ENCODE data around the gene ABCD1. TPM values are rescaled to one million over a fixed set of nuclear protein-coding genes. Genes with fewer than 3 reads are reported as not detected.
A peak's percentile ranks its signal among the peaks of the same experiment; 100 is the strongest.
"Not testable (repeated sequence)": the region's sequence is repeated elsewhere in the genome, so short reads cannot be mapped to it uniquely, and the experiment has no call there.

ABCD1 gene
- polyA plus RNA-seq, 1 donor, result 13.4 TPM

DNA sequence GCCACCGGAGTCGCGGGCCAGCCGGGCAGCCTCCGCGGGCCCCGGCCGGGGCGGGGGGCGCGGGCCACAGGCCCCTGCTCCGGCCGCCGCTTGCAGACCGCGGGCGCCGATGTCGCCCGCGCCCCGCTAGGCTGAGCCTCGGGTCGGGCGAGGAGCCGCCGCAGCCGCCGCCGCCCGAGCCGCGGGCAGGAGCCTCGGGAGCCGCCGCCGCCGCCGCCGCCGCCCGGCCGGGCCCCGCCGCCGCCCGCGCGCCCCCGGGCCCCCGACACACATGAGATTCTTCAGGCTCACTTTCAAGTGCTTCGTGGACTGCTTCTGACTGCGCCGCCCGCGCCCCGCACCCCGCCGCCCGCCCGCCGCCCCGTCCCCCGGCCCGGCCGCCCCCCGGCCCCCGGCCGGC lies 36.6 kb upstream of the ABCD1 start:
- Histone ChIP-seq H3K36me3 (ENCODE audit: control insufficient read depth, insufficient read depth, low read length) (peaks cover 15% of the 10 kb centered on the region), H3K9me3 (ENCODE audit: control insufficient read depth, low read depth, low read length) (no peaks in the 10 kb centered on the region), H3K27me3 (ENCODE audit: control insufficient read depth, insufficient read depth, low read length) (no peaks in the 10 kb centered on the region), H3K4me3 (ENCODE audit: low read length) (no peak overlapping the region), H3K4me1 (ENCODE audit: control insufficient read depth, insufficient read depth, low read length) (peaks cover 38% of the 10 kb centered on the region), H3K27ac (ENCODE audit: low read length) (no peak overlapping the region)
- WGBS (ENCODE audit: insufficient coverage, low lambda C conversion rate), result no CpG with 5 or more reads among the region's 69 CpGs
- DNase-seq, result no peak

DNA sequence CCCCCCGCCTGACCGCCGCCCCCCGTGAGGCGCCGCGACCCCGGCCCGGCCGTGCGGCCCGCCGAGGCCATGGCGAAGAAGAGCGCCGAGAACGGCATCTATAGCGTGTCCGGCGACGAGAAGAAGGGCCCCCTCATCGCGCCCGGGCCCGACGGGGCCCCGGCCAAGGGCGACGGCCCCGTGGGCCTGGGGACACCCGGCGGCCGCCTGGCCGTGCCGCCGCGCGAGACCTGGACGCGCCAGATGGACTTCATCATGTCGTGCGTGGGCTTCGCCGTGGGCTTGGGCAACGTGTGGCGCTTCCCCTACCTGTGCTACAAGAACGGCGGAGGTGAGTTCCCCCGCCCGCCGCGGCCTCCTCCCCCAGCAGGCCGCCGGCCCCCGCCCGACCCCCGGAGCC lies 36.1 kb upstream of the ABCD1 start:
- Histone ChIP-seq H3K36me3 (ENCODE audit: control insufficient read depth, insufficient read depth, low read length) (peaks cover 15% of the 10 kb centered on the region), H3K4me1 (ENCODE audit: control insufficient read depth, insufficient read depth, low read length) (peaks cover 38% of the 10 kb centered on the region), H3K27me3 (ENCODE audit: control insufficient read depth, insufficient read depth, low read length) (no peaks in the 10 kb centered on the region), H3K4me3 (ENCODE audit: low read length) (peak overlapping the region; percentile 28), H3K9me3 (ENCODE audit: control insufficient read depth, low read depth, low read length) (no peaks in the 10 kb centered on the region), H3K27ac (ENCODE audit: low read length) (no peak overlapping the region)
- no peak for DNase-seq
- no CpG with 5 or more reads among the region's 57 CpGs for WGBS (ENCODE audit: insufficient coverage, low lambda C conversion rate)

DNA sequence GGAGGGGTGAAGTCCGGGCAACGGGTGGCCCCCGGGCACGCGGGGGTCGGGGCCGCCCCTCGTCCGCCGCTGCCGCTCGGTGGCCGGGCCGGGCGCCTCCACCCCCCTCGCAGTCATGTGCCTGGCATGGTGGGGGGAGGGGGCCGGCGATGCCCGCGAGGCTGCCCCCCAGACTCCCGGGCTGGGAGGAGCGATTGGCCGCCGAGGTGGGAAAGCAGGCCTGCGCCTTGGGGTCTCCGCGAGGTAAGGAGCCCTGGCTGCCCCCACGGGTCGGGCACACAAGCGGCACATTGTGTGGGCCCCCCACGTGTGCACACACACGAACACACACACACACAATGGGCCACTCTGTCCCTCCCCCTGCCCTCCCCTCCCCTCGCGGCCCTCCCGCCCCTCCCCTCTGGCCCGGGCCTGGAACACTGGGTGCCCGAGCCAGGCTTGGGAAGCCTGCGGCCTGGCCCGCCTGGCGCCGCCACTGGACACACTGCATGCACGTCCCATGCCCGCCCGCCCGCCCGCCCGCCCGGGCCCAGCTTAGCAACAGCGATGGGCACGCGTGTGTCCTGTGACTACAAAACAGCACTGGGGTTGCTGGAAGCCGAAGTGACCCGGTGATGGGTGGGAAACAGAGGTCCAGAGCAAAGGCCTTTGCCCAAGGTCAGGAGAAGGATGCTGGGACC lies 35.6 kb upstream of the ABCD1 start:
- no CpG with 5 or more reads among the region's 53 CpGs for WGBS (ENCODE audit: insufficient coverage, low lambda C conversion rate)
- H3K9me3 ChIP-seq (ENCODE audit: control insufficient read depth, low read depth, low read length), result no peaks in the 10 kb centered on the region
- peak overlapping the region; percentile 24 for H3K27ac ChIP-seq (ENCODE audit: low read length)
- peaks cover 38% of the 10 kb centered on the region for H3K4me1 ChIP-seq (ENCODE audit: control insufficient read depth, insufficient read depth, low read length)
- peak in 1 of 2 donors; percentile 20 for DNase-seq
- H3K27me3 ChIP-seq (ENCODE audit: control insufficient read depth, insufficient read depth, low read length), result no peaks in the 10 kb centered on the region
- H3K36me3 ChIP-seq (ENCODE audit: control insufficient read depth, insufficient read depth, low read length), result peaks cover 15% of the 10 kb centered on the region
- peak overlapping the region; percentile 47 for H3K4me3 ChIP-seq (ENCODE audit: low read length)

DNA sequence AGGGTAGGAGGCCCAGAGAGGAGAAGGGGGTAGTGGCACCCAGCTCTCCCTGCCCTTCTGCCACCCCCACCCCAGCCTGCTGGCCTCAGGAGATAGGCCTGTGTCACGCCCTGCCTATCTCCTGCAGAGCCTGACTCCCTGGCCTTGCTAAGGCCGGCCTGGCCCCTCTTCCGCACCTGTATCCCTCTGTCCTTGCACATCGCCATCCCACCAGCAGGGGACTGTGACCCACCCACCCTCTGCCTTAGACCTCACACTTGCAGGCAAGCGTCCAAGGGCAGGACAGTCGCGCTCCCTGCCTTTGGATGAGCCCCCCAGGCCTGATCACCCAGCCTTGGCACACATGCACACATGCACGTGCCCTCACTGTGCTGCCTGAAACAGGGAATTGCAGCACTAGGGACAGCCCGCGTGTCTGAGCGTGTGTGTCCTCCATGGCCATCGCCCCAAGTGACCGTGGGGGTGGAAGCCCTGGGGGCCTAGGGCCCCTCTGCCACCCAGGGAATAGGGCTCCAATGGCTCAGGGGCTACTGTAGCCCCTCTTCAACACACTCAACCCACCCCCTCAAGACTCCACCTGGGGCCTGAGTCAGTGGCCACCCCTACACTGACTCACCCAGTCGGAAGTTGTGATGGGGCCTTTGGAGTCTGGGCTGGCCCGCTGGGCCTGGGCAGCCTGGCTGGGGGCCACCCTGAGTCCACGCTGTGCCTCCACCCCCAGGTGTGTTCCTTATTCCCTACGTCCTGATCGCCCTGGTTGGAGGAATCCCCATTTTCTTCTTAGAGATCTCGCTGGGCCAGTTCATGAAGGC lies 34.8 kb upstream of the ABCD1 start:
- Histone ChIP-seq H3K27ac (ENCODE audit: low read length) (peak overlapping the region; percentile 24), H3K9me3 (ENCODE audit: control insufficient read depth, low read depth, low read length) (no peaks in the 10 kb centered on the region), H3K27me3 (ENCODE audit: control insufficient read depth, insufficient read depth, low read length) (no peaks in the 10 kb centered on the region), H3K36me3 (ENCODE audit: control insufficient read depth, insufficient read depth, low read length) (peaks cover 16% of the 10 kb centered on the region), H3K4me1 (ENCODE audit: control insufficient read depth, insufficient read depth, low read length) (peaks cover 33% of the 10 kb centered on the region), H3K4me3 (ENCODE audit: low read length) (peak overlapping the region; percentile 47)
- WGBS (ENCODE audit: insufficient coverage, low lambda C conversion rate), result no CpG with 5 or more reads among the region's 19 CpGs
- DNase-seq, result peak in 1 of 2 donors; percentile 32

DNA sequence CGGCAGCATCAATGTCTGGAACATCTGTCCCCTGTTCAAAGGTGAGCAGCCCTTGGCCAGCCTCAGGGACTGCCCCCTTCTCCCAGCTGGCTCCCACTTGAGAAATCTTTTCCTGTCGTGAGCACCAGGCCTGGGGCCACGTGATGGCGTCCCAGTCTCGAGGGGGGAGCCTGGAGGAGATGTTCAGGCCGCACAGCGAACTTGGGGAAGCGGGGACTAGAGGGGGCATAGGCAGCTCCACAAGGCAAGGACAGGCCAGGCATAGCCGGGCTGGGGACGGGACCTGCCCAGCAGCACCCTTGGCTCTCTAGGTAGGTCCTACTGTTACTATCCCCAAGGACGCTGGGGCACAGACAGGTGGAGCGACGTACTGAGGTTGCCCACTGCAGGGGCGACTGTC lies 34.2 kb upstream of the ABCD1 start:
- Histone ChIP-seq H3K4me1 (ENCODE audit: control insufficient read depth, insufficient read depth, low read length) (peaks cover 27% of the 10 kb centered on the region), H3K9me3 (ENCODE audit: control insufficient read depth, low read depth, low read length) (no peaks in the 10 kb centered on the region), H3K4me3 (ENCODE audit: low read length) (peak overlapping the region; percentile 47), H3K27me3 (ENCODE audit: control insufficient read depth, insufficient read depth, low read length) (no peaks in the 10 kb centered on the region), H3K36me3 (ENCODE audit: control insufficient read depth, insufficient read depth, low read length) (peaks cover 19% of the 10 kb centered on the region), H3K27ac (ENCODE audit: low read length) (peak overlapping the region; percentile 24)
- no peak for DNase-seq
- whole genome bisulfite sequencing (ENCODE audit: insufficient coverage, low lambda C conversion rate), result no CpG with 5 or more reads among the region's 14 CpGs

DNA sequence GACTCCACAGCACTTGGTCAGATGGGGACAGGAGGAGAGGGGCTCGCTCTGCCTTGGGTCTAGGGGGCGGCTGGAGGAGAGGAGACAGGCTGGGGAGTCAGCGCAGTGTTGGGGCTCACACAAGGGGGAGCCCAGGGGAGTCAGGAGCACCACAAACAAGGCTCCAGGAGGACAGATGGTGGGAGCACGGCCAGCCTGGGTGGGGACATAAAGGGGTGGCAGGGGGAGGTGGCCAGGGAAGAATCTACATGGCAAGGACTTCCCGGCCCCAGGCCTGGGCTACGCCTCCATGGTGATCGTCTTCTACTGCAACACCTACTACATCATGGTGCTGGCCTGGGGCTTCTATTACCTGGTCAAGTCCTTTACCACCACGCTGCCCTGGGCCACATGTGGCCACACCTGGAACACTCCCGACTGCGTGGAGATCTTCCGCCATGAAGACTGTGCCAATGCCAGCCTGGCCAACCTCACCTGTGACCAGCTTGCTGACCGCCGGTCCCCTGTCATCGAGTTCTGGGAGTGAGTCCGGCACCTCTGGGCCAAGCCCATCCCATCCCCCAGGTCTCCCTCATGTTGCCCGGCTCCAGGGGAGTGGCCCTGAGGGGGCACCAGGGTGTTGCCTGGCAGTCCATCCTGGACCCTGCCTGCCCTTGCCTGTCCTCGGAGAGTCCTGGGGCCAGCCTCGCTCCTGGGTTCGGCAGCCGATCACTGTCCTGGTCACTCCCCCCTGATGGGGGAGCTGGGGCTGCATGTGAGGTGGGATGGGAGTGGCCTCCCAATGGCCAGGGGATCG lies 33.4 kb upstream of the ABCD1 start:
- peaks cover 19% of the 10 kb centered on the region for H3K4me1 ChIP-seq (ENCODE audit: control insufficient read depth, insufficient read depth, low read length)
- no CpG with 5 or more reads among the region's 21 CpGs for WGBS (ENCODE audit: insufficient coverage, low lambda C conversion rate)
- H3K36me3 ChIP-seq (ENCODE audit: control insufficient read depth, insufficient read depth, low read length), result peaks cover 23% of the 10 kb centered on the region
- not testable (repeated sequence) for H3K27me3 ChIP-seq (ENCODE audit: control insufficient read depth, insufficient read depth, low read length); DNase-seq; H3K4me3 ChIP-seq (ENCODE audit: low read length); H3K9me3 ChIP-seq (ENCODE audit: control insufficient read depth, low read depth, low read length); H3K27ac ChIP-seq (ENCODE audit: low read length)

DNA sequence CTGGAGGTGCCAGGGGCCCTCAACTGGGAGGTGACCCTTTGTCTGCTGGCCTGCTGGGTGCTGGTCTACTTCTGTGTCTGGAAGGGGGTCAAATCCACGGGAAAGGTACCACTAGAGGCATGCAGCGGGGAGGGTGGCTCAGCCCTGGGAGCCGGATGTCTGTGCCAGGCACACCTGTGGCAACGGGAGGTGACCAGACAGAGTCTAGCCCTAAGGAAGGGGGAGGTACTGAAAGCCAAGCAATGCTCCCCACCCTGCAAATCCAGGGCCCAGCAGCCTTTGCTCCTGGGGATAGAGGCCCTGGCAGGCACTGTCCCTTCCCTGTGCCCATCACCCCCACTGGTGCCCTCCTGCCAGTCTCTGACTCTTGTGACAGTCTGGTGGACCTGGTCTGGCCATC lies 32.7 kb upstream of the ABCD1 start:
- DNase-seq, result no peak
- no CpG with 5 or more reads among the region's 4 CpGs for WGBS (ENCODE audit: insufficient coverage, low lambda C conversion rate)
- peaks cover 13% of the 10 kb centered on the region for H3K4me1 ChIP-seq (ENCODE audit: control insufficient read depth, insufficient read depth, low read length)
- peaks cover 23% of the 10 kb centered on the region for H3K36me3 ChIP-seq (ENCODE audit: control insufficient read depth, insufficient read depth, low read length)
- H3K27ac ChIP-seq (ENCODE audit: low read length), result no peak overlapping the region
- H3K27me3 ChIP-seq (ENCODE audit: control insufficient read depth, insufficient read depth, low read length), result no peaks in the 10 kb centered on the region
- H3K9me3 ChIP-seq (ENCODE audit: control insufficient read depth, low read depth, low read length), result no peaks in the 10 kb centered on the region
- no peak overlapping the region for H3K4me3 ChIP-seq (ENCODE audit: low read length)

DNA sequence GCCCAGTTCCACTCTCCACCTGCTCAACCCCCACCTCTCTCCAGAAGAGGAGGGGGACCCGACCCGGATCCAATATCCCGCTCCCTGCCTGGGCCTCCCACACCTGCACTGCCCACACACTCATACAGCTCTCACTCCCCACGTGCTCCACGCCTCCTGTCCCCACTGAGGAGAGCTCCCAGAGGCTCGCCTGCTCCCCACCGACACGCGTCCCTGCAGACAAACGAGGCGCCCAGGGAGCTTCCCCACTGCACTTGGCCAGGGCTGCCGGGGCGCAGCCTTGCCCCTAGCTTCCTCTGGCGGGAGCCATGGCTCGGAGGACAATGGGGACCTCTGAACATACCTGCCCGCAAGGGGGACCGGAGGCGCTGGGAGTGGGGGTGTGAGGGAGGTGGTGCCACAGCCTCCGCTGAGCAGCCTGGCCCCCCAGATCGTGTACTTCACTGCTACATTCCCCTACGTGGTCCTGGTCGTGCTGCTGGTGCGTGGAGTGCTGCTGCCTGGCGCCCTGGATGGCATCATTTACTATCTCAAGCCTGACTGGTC lies 32.0 kb upstream of the ABCD1 start:
- DNase-seq, result peak in 1 of 2 donors; percentile 25

DNA sequence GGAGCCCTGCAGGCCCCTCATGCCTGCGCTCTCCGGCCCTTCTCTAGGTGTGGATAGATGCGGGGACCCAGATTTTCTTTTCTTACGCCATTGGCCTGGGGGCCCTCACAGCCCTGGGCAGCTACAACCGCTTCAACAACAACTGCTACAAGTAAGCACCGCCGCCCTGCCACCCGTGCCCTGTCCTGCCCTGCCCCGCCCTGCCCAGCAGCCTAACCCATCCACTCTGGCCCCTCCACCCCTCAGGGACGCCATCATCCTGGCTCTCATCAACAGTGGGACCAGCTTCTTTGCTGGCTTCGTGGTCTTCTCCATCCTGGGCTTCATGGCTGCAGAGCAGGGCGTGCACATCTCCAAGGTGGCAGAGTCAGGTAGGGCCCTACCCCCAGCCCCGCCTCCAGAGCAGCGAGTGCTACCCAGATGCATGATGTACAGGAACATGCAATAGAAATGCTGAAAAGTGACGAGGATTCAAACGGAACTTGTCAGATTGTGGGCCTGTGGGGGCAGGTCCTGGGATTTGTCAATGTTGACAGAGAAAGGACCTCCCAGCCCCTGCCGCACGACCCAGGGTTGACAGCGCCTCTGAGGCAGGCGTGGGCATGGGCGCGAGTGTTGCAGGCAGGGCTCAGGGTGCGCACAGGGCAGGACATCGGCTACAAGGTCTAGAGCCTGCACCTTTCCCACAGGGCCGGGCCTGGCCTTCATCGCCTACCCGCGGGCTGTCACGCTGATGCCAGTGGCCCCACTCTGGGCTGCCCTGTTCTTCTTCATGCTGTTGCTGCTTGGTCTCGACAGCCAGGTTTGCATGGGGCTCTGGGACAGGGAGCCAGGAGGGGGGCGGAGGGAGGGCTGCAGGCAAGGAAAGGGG lies 31.2 kb upstream of the ABCD1 start:
- Histone ChIP-seq H3K4me3 (ENCODE audit: low read length) (no peak overlapping the region), H3K27me3 (ENCODE audit: control insufficient read depth, insufficient read depth, low read length) (no peaks in the 10 kb centered on the region), H3K36me3 (ENCODE audit: control insufficient read depth, insufficient read depth, low read length) (peaks cover 23% of the 10 kb centered on the region), H3K27ac (ENCODE audit: low read length) (no peak overlapping the region), H3K9me3 (ENCODE audit: control insufficient read depth, low read depth, low read length) (no peaks in the 10 kb centered on the region), H3K4me1 (ENCODE audit: control insufficient read depth, insufficient read depth, low read length) (peaks cover 11% of the 10 kb centered on the region)
- WGBS (ENCODE audit: insufficient coverage, low lambda C conversion rate), result no CpG with 5 or more reads among the region's 31 CpGs
- DNase-seq, result no peak

More for the DNA sequence above, 32.0 kb upstream of the ABCD1 start:
- peaks cover 10% of the 10 kb centered on the region for H3K4me1 ChIP-seq (ENCODE audit: control insufficient read depth, insufficient read depth, low read length)
- no peak overlapping the region for H3K27ac ChIP-seq (ENCODE audit: low read length)
- no peak overlapping the region for H3K4me3 ChIP-seq (ENCODE audit: low read length)
- no peaks in the 10 kb centered on the region for H3K27me3 ChIP-seq (ENCODE audit: control insufficient read depth, insufficient read depth, low read length)
- no CpG with 5 or more reads among the region's 24 CpGs for WGBS (ENCODE audit: insufficient coverage, low lambda C conversion rate)
- peaks cover 23% of the 10 kb centered on the region for H3K36me3 ChIP-seq (ENCODE audit: control insufficient read depth, insufficient read depth, low read length)
- H3K9me3 ChIP-seq (ENCODE audit: control insufficient read depth, low read depth, low read length), result no peaks in the 10 kb centered on the region

All from large intestine (tissue), 3 donors.